Keratinocyte (primary cell): Measurements from ENCODE around the gene ASCC3. TPM values are rescaled to one million over a fixed set of nuclear protein-coding genes. Genes with fewer than 3 reads are reported as not detected.
A peak's percentile ranks its signal among the peaks of the same experiment; 100 is the strongest.

Experiments
- DNase-seq: peaks from one replicate; pipeline ENCODE4 v3.0.0-alpha.2; 2011; ENCODE audit warnings: low read depth, missing footprints, low spot score
- FAIRE-seq: peaks from 2 replicates; lab custom pipeline; 2011; peaks lifted over from hg19 to GRCh38; lab: Jason Lieb, UNC
- H2AFZ ChIP-seq: 2 replicates; pipeline ENCODE4 v1.6.0; 2012; ENCODE audit warnings: low read length, control low read depth, inconsistent platforms; ENCODE audit not compliant: control insufficient read depth
- H3K27ac ChIP-seq: 2 replicates; pipeline ENCODE4 v1.5.1; 2011; ENCODE audit warnings: low read length; ENCODE audit not compliant: control insufficient read depth, insufficient read depth
- H3K27me3 ChIP-seq: 3 replicates; pipeline ENCODE4 v1.6.0; 2011; ENCODE audit warnings: low read length; ENCODE audit not compliant: control insufficient read depth, insufficient read depth; ENCODE audit errors: extremely low read depth
- H3K36me3 ChIP-seq, 2 experiments: 2 replicates in 1 of 2; 3 replicates in 1 of 2; pipeline ENCODE4 v1.5.1; 2011; ENCODE audit warnings: low read length in 2 of 2, mild to moderate bottlenecking in 1 of 2; ENCODE audit not compliant: control insufficient read depth in 2 of 2, insufficient read depth in 2 of 2; ENCODE audit errors: extremely low read depth in 1 of 2
- H3K4me1 ChIP-seq: 3 replicates; pipeline ENCODE4 v1.5.1; 2011; ENCODE audit warnings: low read length; ENCODE audit not compliant: control insufficient read depth, insufficient read depth; ENCODE audit errors: extremely low read depth
- H3K4me2 ChIP-seq: 3 replicates; pipeline ENCODE4 v1.6.0; 2011; ENCODE audit warnings: low read depth, low read length; ENCODE audit not compliant: control insufficient read depth, insufficient read depth; ENCODE audit errors: extremely low read depth
- H3K4me3 ChIP-seq, 3 experiments: fragments of 200-600 bp in 1 of 3; sonication (generic) in 1 of 3; 2 replicates in 2 of 3; 3 replicates in 1 of 3; pipeline ENCODE4 v1.5.1; 2011 to 2016; ENCODE audit warnings: low read length in 3 of 3, mild to moderate bottlenecking in 3 of 3, control low read depth in 2 of 3, inconsistent platforms in 1 of 3, low read depth in 1 of 3, mixed read lengths in 1 of 3, mixed run types in 1 of 3, moderate library complexity in 1 of 3; ENCODE audit not compliant: control insufficient read depth in 2 of 3, insufficient read depth in 2 of 3; ENCODE audit errors: extremely low read depth in 1 of 3
- H3K79me2 ChIP-seq: 2 replicates; pipeline ENCODE4 v1.6.0; 2012; ENCODE audit warnings: low read length; ENCODE audit not compliant: control insufficient read depth, insufficient read depth
- H3K9ac ChIP-seq: 3 replicates; pipeline ENCODE4 v1.6.0; 2011; ENCODE audit warnings: low read length; ENCODE audit not compliant: control insufficient read depth, insufficient read depth; ENCODE audit errors: extremely low read depth
- H3K9me1 ChIP-seq: 3 replicates; pipeline ENCODE4 v1.6.0; 2011; ENCODE audit warnings: low read length; ENCODE audit not compliant: control insufficient read depth, insufficient read depth; ENCODE audit errors: extremely low read depth
- H3K9me3 ChIP-seq: 2 replicates; pipeline ENCODE4 v1.5.1; 2012; ENCODE audit warnings: low read depth, low read length; ENCODE audit not compliant: control insufficient read depth
- H4K20me1 ChIP-seq: 3 replicates; pipeline ENCODE4 v1.6.0; 2011; ENCODE audit warnings: low read length; ENCODE audit not compliant: control insufficient read depth, insufficient read depth; ENCODE audit errors: extremely low read depth
- CTCF ChIP-seq, 3 experiments: IDR thresholded peaks in 1 of 3; conservative IDR thresholded peaks in 1 of 3; optimal IDR thresholded peaks in 1 of 3; 2 replicates in 2 of 3; 3 replicates in 1 of 3; pipeline versions ENCODE3 to v1.5.1; 2011; ENCODE audit warnings: low read length in 3 of 3, mild to moderate bottlenecking in 3 of 3, moderate library complexity in 2 of 3, control low read depth in 1 of 3, inconsistent platforms in 1 of 3; ENCODE audit not compliant: insufficient read depth in 2 of 3; ENCODE audit errors: extremely low read depth in 1 of 3
- EZH2 ChIP-seq: IDR thresholded peaks from one replicate; pipeline ENCODE4 v1.6.1; 2012; ENCODE audit warnings: inconsistent platforms, mild to moderate bottlenecking, low read length, moderate library complexity
- dilution Hi-C: fragments of 300-500 bp; cut with MboI; formaldehyde crosslinking; loops from one replicate; pipeline ENCODE4 v1.7.0; 2020; ENCODE audit warnings: low sequenced_read_pairs; ENCODE audit not compliant: extremely low pct_ligation_motif_present
- polyA plus RNA-seq, 5 experiments: library from polyadenylated mRNA; depleted of rRNA in 3 of 5; stranded (reverse) in 3 of 5; stranded (forward) in 1 of 5; unstranded in 1 of 5; fragments of >200 nt; gene quantifications; 1 replicate in 1 of 5; 2 replicates in 3 of 5; 3 replicates in 1 of 5; pipeline versions ENCODE4 v1.2.1 to v1.2.3, GENCODE V29; 2011 to 2012; ENCODE audit warnings: missing spikeins in 2 of 5, low read depth in 1 of 5, low replicate concordance in 1 of 5

ASCC3 gene
- polyA plus RNA-seq, 1 donor (not counting 4 experiments of a cell fraction or from before 2014, with no cell fraction given): 58.6 TPM

- no peak for FAIRE-seq
- Histone ChIP-seq H3K9me1 (no peaks in the 10 kb centered on the region), H3K79me2 (no peaks in the 10 kb centered on the region), H2AFZ (no peak overlapping the region), H3K4me3 (no peak overlapping the region), H3K27me3 (no peaks in the 10 kb centered on the region), H3K9me3 (no peaks in the 10 kb centered on the region), H3K4me1 (no peaks in the 10 kb centered on the region), H3K9ac (no peak overlapping the region), H3K36me3 (peaks cover 2 to 5% of the 10 kb centered on the region in 2 experiments), H4K20me1 (no peaks in the 10 kb centered on the region), H3K27ac (no peak overlapping the region), H3K4me2 (no peak overlapping the region)
- DNase-seq: no peak
- no peak for TF ChIP-seq EZH2
- dilution Hi-C loops: no loop called here
These were observed 363.5 kb downstream of the ASCC3 start for GRCh38 chr6:100517633-100518032.

GRCh38 chr6:100517106-100517505, 364.0 kb downstream of the ASCC3 start:
- FAIRE-seq: no peak
- H3K36me3 ChIP-seq: peaks cover 4 to 5% of the 10 kb centered on the region in 2 experiments
- no peaks in the 10 kb centered on the region for H3K27me3 ChIP-seq
- H3K79me2 ChIP-seq: no peaks in the 10 kb centered on the region
- dilution Hi-C loops: no loop called here
- DNase-seq: no peak
- H4K20me1 ChIP-seq: no peaks in the 10 kb centered on the region
- H3K9me1 ChIP-seq: no peaks in the 10 kb centered on the region
- no peak overlapping the region for H2AFZ ChIP-seq
- no peaks in the 10 kb centered on the region for H3K4me1 ChIP-seq
- no peak overlapping the region for H3K4me2 ChIP-seq
- no peaks in the 10 kb centered on the region for H3K9me3 ChIP-seq
- no peak overlapping the region for H3K9ac ChIP-seq
- no peak overlapping the region for H3K4me3 ChIP-seq
- no peak overlapping the region for H3K27ac ChIP-seq
- TF ChIP-seq EZH2 (no peak), CTCF (optimal IDR thresholded peaks at IDR 0.05 in 1 of 3, IDR thresholded peaks at IDR 0.05 in 1 of 3, conservative IDR thresholded peaks at IDR 0.05 in 1 of 3; ENCODE audit: extremely low read depth in 1 of 3, insufficient read depth in 2 of 3, low read length in 3 of 3) (no peak)

- TF ChIP-seq CTCF (optimal IDR thresholded peaks at IDR 0.05 in 1 of 3, IDR thresholded peaks at IDR 0.05 in 1 of 3, conservative IDR thresholded peaks at IDR 0.05 in 1 of 3; ENCODE audit: extremely low read depth in 1 of 3, insufficient read depth in 2 of 3, low read length in 3 of 3) (no peak), EZH2 (no peak)
- peak; percentile 43 for FAIRE-seq
- dilution Hi-C loops: no loop called here
These were observed 366.5 kb downstream of the ASCC3 start for GRCh38 chr6:100514660-100515059.

More at GRCh38 chr6:100514660-100515059, 366.5 kb downstream of the ASCC3 start:
- no peak overlapping the region for H3K27ac ChIP-seq
- H3K79me2 ChIP-seq: no peaks in the 10 kb centered on the region
- no peaks in the 10 kb centered on the region for H4K20me1 ChIP-seq
- H3K4me1 ChIP-seq: no peaks in the 10 kb centered on the region
- no peak overlapping the region for H3K4me3 ChIP-seq
- H3K4me2 ChIP-seq: no peak overlapping the region
- H3K36me3 ChIP-seq: peaks cover 7% of the 10 kb centered on the region in 2 experiments
- no peaks in the 10 kb centered on the region for H3K9me1 ChIP-seq
- H3K9ac ChIP-seq: no peak overlapping the region
- no peak overlapping the region for H2AFZ ChIP-seq
- H3K9me3 ChIP-seq: no peaks in the 10 kb centered on the region
- DNase-seq: no peak
- no peaks in the 10 kb centered on the region for H3K27me3 ChIP-seq
